Skeletal muscle tissue (tissue), 4 donors: ENCODE results near the gene SPRYD7. TPM values are rescaled to one million over a fixed set of nuclear protein-coding genes. Genes with fewer than 3 reads are reported as not detected.

ENCODE experiments used
- H3K27ac ChIP-seq: one replicate; pipeline ENCODE4 v1.7.0; 2013; ENCODE audit warnings: mild to moderate bottlenecking, low read depth, low read length, inconsistent platforms
- H3K27me3 ChIP-seq, 3 donors: one replicate each; pipeline ENCODE4 v1.7.0; 2013; ENCODE audit warnings: low read length in 3 of 3; ENCODE audit not compliant: control insufficient read depth in 3 of 3, insufficient read depth in 3 of 3
- H3K36me3 ChIP-seq, 3 donors: one replicate each; pipeline ENCODE4 v1.7.0; 2013; ENCODE audit warnings: low read length in 3 of 3; ENCODE audit not compliant: control insufficient read depth in 3 of 3, insufficient read depth in 3 of 3
- H3K4me1 ChIP-seq, 3 donors: one replicate each; pipeline ENCODE4 v1.7.0; 2013; ENCODE audit warnings: low read length in 3 of 3, mild to moderate bottlenecking in 3 of 3; ENCODE audit not compliant: control insufficient read depth in 3 of 3, insufficient read depth in 3 of 3
- H3K4me3 ChIP-seq, 3 donors: one replicate each; pipeline ENCODE4 v1.7.0; 2013; ENCODE audit warnings: low read length in 3 of 3
- H3K9ac ChIP-seq, 3 donors: one replicate each; pipeline ENCODE4 v1.7.0; 2013; ENCODE audit warnings: low read length in 3 of 3, mild to moderate bottlenecking in 3 of 3, moderate library complexity in 2 of 3, low read depth in 1 of 3
- H3K9me3 ChIP-seq, 3 donors: one replicate each; pipeline ENCODE4 v1.7.0; 2013; ENCODE audit warnings: low read length in 3 of 3; ENCODE audit not compliant: control insufficient read depth in 3 of 3
- total RNA-seq: library from RNA; depleted of rRNA; stranded (reverse); fragments of >200 nt; gene quantifications from one replicate; pipeline ENCODE4 v1.2.3, GENCODE V29; 2014
- donor health status: Osteomylitis.

Gene SPRYD7
- total RNA-seq, 1 donor from 2014 or later, result 4.7 TPM

DNA sequence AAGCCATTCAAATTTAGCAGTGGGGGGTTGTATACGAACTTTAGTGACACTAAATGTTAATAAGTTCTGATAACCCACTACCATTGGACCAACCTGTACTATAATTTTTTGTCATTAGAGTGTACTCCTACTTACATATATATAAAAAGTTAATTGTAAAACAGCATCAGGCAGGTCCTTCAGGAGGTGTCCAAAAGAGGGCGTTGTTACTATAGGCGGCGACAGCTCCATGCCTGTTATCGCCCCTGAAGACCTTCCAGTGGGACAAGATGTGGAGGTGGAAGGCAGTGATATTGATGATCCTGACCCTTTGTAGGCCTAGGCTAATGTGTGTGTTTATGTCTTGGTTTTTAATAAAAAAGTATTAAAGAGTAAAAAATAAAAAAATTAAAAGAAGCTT, 27.5 kb downstream of the SPRYD7 start:
- H3K27ac ChIP-seq, result no peak overlapping the region
- H3K4me3 ChIP-seq, result no peak overlapping the region
- H3K36me3 ChIP-seq, result peaks cover 0 to 4% (median 2%) of the 10 kb centered on the region in 3 donors
- no peaks in the 10 kb centered on the region for H3K4me1 ChIP-seq
- H3K27me3 ChIP-seq, result no peaks in the 10 kb centered on the region
- H3K9ac ChIP-seq, result no peak overlapping the region
- H3K9me3 ChIP-seq, result no peaks in the 10 kb centered on the region

DNA sequence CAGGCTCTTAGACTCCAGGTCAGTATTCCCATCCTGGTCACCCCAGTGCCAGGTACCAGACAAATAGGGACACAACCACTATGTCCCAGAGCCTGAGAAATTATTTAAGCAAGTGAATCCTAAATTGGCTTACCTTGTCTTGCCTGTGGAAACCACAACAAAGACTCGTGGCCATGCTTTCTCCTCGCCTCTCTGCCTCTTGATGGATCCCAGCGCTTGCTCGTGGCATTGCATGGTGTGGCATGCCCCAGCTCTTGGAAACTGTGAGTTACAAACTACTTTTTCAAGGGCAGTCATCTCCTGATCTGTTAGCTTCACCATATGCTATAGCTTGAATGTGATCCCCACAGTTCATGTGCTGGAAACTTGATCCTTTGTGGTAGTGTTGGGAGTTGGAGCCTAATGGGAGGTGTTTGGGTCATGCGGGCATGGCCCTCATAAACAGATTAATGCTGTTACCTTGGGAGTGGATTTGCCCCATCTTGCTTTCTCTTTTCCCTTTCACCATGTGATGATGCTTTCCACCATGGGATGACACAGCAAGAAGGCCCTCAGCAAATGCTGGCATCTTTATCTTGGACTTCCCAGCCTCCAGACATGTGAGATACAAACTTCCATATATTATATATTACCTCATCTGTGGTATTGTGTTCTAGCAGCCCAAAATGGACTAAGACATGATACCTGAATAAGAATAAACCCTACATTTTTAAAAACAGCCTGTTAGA, 31.2 kb downstream of the SPRYD7 start:
- H3K36me3 ChIP-seq, result peaks cover 0 to 2% (median 0%) of the 10 kb centered on the region in 3 donors
- no peaks in the 10 kb centered on the region for H3K9me3 ChIP-seq

DNA sequence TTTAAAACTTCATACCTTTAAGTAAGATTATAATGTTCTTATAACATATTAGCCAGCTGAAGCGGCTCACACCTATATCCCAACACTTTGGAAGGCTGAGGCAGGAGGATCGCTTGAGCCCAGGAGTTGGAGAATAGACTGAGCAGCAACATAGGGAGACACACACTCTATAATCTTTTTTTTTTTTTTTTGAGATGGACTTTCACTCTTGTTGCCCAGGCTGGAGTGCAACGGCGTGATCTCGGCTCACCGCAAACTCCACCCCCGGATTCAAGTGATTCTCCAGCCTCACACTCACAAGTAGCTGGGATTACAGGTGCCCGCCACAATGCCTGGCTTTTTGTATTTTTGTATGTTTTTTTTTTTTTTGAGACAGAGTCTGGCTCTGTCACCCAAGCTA, 37.3 kb downstream of the SPRYD7 start:
- H3K27ac ChIP-seq, result no peak overlapping the region
- H3K4me1 ChIP-seq, result no peaks in the 10 kb centered on the region
- H3K36me3 ChIP-seq, result no peaks in the 10 kb centered on the region
- H3K4me3 ChIP-seq, result no peak overlapping the region
- H3K9me3 ChIP-seq, result no peaks in the 10 kb centered on the region
- no peaks in the 10 kb centered on the region for H3K27me3 ChIP-seq
- H3K9ac ChIP-seq, result no peak overlapping the region

More for the DNA sequence above, 31.2 kb downstream of the SPRYD7 start:
- no peak overlapping the region for H3K4me3 ChIP-seq
- no peak overlapping the region for H3K27ac ChIP-seq
- H3K9ac ChIP-seq, result no peak overlapping the region
- no peaks in the 10 kb centered on the region for H3K4me1 ChIP-seq
- H3K27me3 ChIP-seq, result no peaks in the 10 kb centered on the region

DNA sequence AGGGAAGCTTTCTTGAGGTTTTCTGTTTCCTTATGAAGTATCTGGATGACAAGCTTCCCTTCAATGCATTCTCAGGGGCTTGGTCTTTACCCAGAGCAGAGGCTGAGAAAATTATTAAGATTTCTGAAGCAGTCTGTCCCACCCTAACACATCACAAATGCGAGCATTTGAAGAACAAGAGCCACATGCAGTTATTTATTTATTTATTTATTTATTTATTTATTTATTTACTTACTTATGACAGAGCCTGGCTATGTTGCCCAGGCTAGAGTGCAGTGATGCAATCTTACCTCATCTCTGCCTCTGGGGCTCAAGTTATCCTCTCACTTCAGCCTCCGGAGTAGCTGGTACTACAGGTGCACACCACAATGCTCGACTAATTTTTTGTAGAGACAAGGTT, 38.4 kb downstream of the SPRYD7 start:
- no peak overlapping the region for H3K9ac ChIP-seq
- H3K4me1 ChIP-seq, result no peaks in the 10 kb centered on the region
- H3K27ac ChIP-seq, result no peak overlapping the region
- no peaks in the 10 kb centered on the region for H3K36me3 ChIP-seq
- H3K27me3 ChIP-seq, result no peaks in the 10 kb centered on the region
- H3K4me3 ChIP-seq, result no peak overlapping the region
- no peaks in the 10 kb centered on the region for H3K9me3 ChIP-seq

DNA sequence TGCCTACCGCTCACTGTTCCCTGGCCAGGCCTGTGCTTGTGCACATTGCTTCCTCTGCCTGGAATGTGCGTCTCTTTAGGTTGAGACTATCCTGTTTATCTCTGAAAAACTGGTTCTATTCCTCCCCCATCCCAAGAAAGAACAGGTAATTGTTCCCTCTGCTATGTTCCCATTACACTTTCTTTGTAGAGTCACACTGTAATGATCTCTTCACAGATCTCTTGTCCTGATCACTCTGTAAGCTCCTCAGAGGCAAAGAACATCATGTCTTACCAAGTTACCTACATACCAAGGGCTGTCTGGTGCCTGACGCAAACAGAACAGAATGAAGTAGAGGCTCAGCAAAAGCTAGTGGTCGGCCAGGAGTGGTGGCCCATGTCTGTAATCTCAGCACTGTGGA, 40.3 kb downstream of the SPRYD7 start:
- no peaks in the 10 kb centered on the region for H3K9me3 ChIP-seq
- no peak overlapping the region for H3K4me3 ChIP-seq
- no peak overlapping the region for H3K9ac ChIP-seq
- H3K4me1 ChIP-seq, result no peaks in the 10 kb centered on the region
- no peak overlapping the region for H3K27ac ChIP-seq
- no peaks in the 10 kb centered on the region for H3K36me3 ChIP-seq
- no peaks in the 10 kb centered on the region for H3K27me3 ChIP-seq

DNA sequence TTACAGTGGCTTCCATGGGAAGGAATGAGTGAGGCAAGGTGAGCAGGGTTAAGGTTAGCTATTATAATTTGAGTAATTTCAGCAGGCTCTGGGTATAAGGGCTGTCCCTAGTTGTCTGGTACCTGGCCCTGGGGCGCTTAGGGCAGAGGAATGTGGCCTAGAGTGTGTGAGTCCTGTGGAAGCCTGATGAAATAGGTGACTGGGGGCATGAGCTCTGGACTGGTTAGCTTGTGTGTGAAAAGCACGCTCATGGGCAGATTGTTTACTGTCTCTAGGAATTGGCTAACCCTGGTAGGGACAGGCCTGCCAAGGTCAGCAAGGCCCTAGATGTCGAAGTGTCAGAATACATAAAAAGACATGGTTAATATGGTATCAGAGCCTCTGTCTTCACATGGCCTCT, 42.5 kb downstream of the SPRYD7 start:
- H3K4me3 ChIP-seq, result no peak overlapping the region
- H3K27ac ChIP-seq, result no peak overlapping the region
- no peaks in the 10 kb centered on the region for H3K27me3 ChIP-seq
- H3K9me3 ChIP-seq, result no peaks in the 10 kb centered on the region
- H3K36me3 ChIP-seq, result no peaks in the 10 kb centered on the region
- no peak overlapping the region for H3K9ac ChIP-seq
- no peaks in the 10 kb centered on the region for H3K4me1 ChIP-seq

DNA sequence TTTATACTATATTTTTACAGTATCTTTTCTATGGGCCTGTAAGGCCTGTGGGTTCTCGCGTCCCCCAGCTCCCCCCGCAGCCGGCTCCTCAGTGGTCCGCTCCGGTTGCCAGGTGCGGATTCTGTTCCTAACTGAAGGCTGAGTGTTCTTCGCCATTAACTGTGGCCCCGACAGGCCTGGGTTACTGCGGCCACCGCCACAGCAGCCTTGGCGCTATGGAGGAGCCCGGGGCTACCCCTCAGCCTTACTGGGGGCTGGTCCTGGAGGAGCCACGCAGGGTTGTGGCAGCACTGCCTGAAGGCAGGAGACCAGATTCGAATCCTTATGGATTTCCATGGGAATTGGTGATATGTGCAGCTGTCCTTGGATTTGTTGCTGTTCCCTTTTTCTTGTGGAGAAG, 45.8 kb downstream of the SPRYD7 start:
- H3K36me3 ChIP-seq, result no peaks in the 10 kb centered on the region
- no peak overlapping the region for H3K4me3 ChIP-seq
- no peaks in the 10 kb centered on the region for H3K27me3 ChIP-seq
- H3K9ac ChIP-seq, result no peak overlapping the region
- no peak overlapping the region for H3K27ac ChIP-seq
- no peaks in the 10 kb centered on the region for H3K4me1 ChIP-seq
- no peaks in the 10 kb centered on the region for H3K9me3 ChIP-seq

DNA sequence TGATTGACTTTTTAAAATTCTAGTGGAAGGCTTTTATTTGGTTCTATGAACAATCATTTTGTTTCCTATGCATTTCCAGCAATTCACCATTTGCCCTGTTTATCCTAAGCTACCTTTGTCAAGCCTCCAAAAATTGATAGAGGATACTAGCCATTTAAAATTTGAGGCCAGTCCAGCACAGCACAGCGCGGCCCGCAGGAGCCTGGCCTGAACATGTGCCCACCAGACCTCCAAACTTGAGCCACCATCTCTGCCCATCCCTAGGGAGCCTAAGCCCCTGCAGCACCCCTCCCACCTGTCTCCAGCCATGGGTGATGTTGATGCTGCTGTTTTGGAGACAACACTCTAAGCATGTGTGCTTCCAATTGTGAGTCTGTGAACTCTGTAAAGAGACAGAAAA, 57.5 kb downstream of the SPRYD7 start:
- no peak overlapping the region for H3K9ac ChIP-seq
- H3K27me3 ChIP-seq, result no peaks in the 10 kb centered on the region
- H3K4me3 ChIP-seq, result no peak overlapping the region
- no peaks in the 10 kb centered on the region for H3K4me1 ChIP-seq
- no peak overlapping the region for H3K27ac ChIP-seq
- no peaks in the 10 kb centered on the region for H3K36me3 ChIP-seq
- H3K9me3 ChIP-seq, result peaks cover 2 to 3% (median 2%) of the 10 kb centered on the region in 3 donors

DNA sequence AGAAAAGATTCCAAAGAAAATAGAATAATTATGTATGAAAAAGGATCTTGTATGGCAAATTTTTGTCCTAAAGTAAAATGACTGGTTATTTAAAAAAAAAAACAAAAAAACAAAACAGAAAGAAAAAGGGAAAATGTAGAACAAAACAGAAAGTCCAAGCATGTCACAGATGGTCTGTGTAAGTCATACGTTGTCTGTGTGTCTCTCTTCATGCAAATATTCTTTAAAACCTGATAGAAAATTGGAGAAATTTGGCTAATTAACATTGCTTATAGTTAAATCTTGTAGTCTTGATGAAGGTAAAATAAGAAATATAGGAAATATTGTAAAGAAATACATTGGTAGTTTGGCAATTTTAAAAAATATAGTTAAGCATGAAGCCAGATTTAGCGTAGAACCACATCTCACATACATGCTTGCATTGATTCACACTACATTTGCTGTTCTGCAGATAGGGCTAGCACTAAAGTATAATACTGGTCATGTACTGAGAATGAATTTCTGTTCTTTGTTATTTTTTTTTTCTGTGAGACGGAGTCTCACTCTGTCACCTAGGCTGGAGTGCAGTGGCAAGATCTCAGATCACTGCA, 58.4 kb downstream of the SPRYD7 start:
- Histone ChIP-seq H3K9me3 (peaks cover 2 to 3% (median 2%) of the 10 kb centered on the region in 3 donors), H3K9ac (no peak overlapping the region), H3K27ac (no peak overlapping the region), H3K4me1 (no peaks in the 10 kb centered on the region), H3K36me3 (no peaks in the 10 kb centered on the region), H3K27me3 (no peaks in the 10 kb centered on the region), H3K4me3 (no peak overlapping the region)

DNA sequence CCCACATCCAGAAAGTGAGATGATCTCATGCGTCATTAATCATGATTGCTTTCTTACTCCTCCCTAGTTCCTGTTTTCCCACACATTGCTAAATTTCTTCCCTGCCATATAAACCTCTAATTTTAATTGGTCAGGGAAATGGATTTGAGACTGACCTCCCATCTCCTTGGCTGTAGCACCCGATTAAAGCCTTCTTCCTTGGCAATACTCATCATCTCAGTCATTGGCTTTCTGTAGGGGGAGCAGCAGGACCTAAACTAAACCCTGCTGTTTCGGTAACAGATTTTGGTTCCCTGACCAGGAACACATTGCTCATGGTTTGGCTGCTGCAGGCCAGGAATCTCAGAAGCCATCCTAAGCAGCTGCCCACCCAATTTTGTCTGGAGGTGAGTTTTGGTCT, 61.7 kb downstream of the SPRYD7 start:
- no peaks in the 10 kb centered on the region for H3K36me3 ChIP-seq
- H3K4me3 ChIP-seq, result no peak overlapping the region
- H3K9ac ChIP-seq, result no peak overlapping the region
- H3K27ac ChIP-seq, result no peak overlapping the region
- H3K4me1 ChIP-seq, result no peaks in the 10 kb centered on the region
- H3K27me3 ChIP-seq, result no peaks in the 10 kb centered on the region
- peaks cover 2 to 3% (median 2%) of the 10 kb centered on the region in 3 donors for H3K9me3 ChIP-seq
